NCI-H446 treated with DMSO at 0.1 percent for 48 hours (cell line): ENCODE results near the gene AP1AR.
A peak's percentile ranks its signal among the peaks of the same experiment; 100 is the strongest.
"Not testable (repeated sequence)": the region's sequence is repeated elsewhere in the genome, so short reads cannot be mapped to it uniquely, and the experiment has no call there.

Experiments used
- DNase-seq: peaks from one replicate; lab custom pipeline; 2025; lab: John Stamatoyannopoulos, UW

AP1AR gene

GRCh38 chr4:112279025-112279881 is 47.7 kb downstream of the AP1AR start:
- no peak for DNase-seq

DNA sequence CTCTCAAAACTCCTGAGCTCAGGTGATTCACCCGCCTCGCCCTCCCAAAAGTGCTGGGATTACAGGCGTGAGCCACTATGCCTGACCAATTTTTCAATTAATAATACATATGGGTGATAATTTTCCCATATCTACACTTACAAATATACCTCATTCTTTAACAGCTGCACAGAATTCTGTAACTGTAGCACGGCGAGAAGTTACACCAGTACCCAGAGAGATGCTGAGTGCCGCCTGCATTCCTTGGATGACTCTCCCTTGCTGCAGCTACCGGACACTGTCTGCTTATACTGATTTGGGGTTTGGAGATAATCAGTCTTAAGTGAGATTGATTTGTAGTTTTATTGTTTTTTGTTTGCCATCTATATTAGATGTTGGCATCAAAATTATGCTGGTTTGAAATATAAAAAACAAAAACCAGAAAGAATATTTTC is 48.3 kb downstream of the AP1AR start:
- DNase-seq, result no peak

DNA sequence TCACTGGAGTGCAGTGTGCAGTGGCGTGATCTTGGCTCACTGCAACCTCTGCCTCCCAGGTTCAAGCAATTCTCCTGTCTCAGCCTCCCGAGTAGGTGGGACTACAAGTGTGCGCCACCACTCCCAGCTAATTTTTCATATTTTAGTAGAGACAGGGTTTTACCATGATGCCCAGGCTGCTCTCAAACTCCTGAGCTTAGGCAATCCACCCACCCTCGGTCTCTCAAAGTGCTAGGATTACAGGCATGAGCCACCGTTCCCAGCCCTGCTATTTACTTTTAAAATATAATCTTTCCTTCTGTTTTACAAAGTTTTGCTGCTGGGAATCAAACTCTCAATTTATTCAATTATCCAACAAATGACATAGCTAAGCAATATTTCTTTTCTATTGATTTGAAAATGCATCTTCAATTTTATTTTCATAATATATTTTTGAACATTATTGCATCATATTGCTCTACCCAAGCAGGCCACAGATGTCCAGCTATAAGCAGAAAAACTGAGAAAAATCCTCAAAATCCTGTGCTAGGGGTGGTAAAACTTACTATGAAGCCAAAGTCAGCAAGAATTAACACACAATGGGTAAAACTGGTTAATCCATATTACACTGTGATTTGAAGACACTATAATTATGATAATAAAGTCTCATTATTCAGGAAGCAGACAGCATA is 48.9 kb downstream of the AP1AR start:
- no peak for DNase-seq

DNA sequence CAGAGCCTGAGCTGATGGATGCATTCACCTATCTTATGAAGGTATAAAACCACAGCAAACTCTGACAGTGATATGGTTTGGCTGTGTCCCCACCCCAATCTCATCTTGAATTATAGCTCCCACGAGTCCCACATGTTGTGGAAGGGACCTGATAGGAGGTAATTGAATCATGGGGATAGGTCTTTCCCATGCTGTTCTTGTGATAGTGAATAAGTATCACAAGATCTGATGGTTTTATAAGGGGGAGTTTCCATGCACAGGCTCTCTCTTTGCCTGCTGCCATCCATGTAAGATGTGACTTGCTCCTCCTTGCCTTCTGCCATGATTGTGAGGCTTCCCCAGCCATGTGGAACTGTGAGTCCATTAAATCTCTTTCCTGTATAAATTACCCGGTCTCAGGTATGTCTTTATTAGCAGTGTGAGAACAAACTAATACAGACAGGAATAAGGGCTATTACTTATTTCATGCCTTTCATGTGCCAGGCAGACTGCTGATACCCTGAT is 50.4 kb downstream of the AP1AR start:
- DNase-seq, result not testable (repeated sequence)

GRCh38 chr4:112282860-112283667 is 51.5 kb downstream of the AP1AR start:
- no peak for DNase-seq

DNA sequence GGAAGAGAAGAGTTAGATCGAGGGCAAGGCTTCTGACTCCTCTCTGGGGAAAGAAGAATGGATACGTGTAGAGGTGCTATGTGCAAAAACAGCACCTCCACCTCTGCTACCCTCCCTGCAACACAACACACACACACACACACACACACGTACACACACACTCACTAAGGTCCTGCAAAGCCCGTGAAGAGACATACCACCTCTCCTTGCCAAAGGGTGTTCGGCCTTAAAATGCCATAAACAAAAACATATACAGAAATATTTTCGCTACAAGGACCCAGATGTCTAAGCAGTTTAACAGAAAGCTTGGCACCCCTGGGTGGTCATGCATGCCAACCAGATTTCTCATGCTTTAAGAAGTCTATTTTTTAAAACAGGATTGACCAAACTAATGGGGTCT is 52.6 kb downstream of the AP1AR start:
- DNase-seq, result no peak

- DNase-seq, result no peak
Observed at GRCh38 chr4:112284662-112285411, 53.2 kb downstream of the AP1AR start.

- no peak for DNase-seq
Observed at GRCh38 chr4:112287258-112287989, 55.8 kb downstream of the AP1AR start.

- DNase-seq, result no peak
Observed at GRCh38 chr4:112288455-112288854, 56.9 kb downstream of the AP1AR start.

DNA sequence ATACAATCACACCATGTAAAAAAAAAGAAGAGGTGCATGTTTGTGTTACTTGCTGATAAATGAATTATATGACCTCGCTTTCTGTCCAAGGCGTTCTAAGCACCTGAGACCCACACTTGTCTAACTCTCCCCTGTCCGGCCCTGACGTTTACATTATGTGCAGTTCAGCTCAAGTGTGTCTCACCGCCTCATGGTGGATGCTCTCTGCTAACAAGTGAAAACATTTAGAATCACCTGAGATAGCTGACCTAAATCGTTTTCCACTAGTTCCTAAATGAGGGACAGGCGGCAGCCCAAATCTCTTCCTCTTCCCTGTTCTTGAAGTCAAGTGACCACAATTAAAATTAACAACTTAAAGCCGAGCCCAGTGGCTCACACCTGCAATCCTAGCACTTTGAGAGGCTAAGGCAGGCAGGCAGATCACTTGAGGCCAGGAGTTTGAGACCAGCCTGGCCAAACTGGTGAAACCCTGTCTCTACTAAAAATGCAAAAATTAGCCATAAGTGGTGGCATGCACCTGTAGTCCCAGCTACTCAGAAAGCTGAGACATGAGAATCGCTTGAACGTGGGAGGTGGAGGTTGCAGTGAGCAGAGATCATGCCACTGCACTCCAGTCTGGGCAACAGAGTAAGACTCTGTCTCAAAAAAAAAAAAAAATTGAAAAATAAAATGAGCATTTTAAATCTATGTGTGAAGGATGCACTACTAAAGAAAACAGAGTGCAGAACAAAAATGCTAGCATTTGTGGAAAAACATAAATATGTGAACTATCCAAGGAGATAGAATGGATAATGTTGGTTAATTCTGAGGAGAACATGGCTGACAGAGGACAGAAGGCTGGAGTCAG is 58.0 kb downstream of the AP1AR start:
- DNase-seq, result no peak

- no peak for DNase-seq
Observed at GRCh38 chr4:112290341-112290740, 58.8 kb downstream of the AP1AR start.

DNA sequence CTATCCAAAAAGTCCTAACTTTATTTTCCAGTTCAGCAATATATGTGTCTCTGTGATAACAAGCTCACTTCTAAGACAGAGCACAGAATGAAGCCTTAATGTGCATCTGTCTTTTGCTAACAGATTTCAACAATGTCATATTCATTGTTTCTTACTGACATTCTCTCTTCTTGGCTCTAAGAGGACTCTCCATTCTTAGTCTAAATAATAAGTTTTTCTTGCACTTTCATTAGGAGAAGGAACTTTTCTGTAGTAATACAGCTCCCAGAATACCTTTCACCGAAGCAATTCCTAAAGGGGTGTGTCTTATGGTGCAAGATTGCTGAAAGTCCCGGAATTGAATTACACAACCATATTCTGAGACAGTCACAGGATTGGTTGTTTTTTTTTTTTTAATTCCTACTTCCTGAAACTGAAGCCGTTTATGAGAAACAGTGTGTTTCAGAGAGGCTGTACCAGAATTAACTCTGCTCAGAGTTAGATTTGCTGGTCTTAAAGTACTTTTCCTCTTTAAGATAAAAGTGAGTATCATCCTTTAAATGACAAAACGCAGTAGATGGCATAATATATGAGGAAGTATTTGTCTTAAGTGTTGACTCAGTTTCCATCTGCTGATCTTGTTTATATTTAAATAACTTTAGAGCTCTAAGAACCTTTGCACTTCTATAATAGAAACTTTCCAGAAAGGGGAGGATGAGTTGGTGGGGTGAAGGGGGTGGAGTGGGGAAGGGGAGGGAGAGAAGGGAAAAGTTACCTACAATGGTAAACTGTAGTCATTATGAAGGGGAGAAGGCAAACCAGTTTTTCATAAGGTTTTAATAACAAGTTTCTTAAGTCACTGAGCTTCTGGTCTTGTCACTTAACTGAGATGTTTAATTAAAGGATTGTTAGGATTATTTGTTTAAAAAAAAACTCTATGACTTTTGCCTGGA is 65.6 kb downstream of the AP1AR start, which contains the start of gene ALPK1:
TSS of gene ALPK1 (plus strand) at position 421 of the 932 bp plus-strand sequence.
- peak; percentile 16 for DNase-seq

- DNase-seq, result no peak
Observed at GRCh38 chr4:112299721-112300120, 68.1 kb downstream of the AP1AR start.

DNA sequence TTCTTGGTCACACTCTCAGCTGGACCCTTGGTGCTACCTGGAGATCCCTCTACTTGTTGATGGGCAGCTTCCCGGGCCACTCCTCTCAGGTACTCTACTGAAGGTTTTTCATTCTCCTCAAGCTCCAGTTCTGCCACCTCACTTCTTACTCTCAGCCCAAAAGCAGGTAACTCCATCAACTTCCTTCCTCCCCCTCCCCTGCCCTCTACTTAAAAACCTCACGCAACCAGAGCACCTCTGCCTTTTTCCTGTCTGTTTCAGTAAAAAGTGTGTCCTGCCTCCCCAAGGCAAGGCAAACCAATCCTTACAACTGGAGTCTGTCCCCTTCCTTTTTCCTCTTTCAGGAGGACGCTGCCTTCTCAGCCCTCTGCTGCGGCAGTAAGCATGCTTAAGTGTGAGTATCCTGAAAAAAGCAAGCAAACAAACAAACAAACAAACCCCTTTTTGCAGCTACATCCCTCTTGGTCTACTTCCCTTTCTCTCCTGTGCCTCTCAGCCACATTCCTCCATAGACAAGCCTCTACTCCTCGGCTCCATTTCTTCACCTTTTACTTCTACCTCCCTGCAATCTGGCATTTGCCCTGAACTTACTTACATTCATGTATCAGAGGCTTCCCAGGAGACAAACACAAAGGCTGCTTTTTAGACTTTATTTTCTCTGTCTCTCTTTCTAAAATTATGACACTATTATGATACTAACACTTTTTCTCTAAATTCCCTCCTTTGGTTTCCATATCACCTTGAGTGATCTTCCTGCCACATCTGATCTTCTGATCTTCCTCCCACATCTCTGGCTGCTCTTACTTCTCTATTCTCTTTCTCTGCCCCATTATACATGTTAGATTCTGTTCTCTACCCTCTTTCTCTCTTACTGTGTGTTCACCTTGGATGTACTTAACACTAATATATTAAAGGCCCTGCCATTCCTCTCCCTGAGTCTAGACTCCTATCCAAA is 71.0 kb downstream of the AP1AR start:
- no peak for DNase-seq

DNA sequence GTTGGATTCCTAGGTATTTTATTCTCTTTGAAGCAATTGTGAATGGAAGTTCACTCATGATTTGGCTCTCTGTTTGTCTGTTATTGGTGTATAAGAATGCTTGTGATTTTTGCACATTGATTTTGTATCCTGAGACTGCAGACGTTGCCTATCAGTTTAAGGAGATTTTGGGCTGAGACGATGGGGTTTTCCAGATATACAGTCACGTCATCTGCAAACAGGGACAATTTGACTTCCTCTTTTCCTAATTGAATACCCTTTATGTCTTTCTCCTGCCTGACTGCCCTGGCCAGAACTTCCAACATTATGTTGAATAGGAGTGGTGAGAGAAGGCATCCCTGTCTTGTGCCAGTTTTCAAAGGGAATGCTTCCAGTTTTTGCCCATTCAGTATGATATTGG is 73.9 kb downstream of the AP1AR start:
- DNase-seq, result not testable (repeated sequence)

DNA sequence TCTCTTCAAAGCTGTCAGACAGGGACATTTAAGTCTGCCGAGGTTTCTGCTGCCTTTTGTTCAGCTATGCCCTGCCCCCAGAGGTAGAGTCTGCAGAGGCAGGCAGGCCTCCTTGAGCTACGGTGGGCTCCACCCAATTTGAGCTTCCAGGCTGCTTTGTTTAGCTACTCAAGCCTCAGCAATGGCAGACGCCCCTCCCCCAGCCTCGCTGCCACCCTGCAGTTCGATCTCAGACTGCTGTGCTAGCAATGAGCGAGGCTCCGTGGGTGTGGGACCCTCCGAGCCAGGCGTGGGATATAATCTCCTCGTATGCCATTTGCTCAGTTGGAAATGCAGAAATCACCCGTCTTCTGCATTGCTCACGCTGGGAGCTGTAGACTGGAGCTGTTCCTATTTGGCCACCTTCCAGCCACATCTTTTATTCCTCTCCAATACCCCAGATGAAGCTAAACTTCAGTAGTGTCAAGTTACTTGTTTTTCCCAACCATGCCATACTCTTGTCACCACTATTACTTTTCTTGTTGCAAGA is 77.7 kb downstream of the AP1AR start:
- peak; percentile 32 for DNase-seq

- DNase-seq, result no peak
Observed at GRCh38 chr4:112311516-112311915, 79.9 kb downstream of the AP1AR start.
